T-helper 1 cell (primary cell): ENCODE measurements around the gene PDE4D.
"Not testable (repeated sequence)": the region's sequence is repeated elsewhere in the genome, so short reads cannot be mapped to it uniquely, and the experiment has no call there.

ENCODE experiments used
- DNase-seq, 5 donors: peaks; one replicate each; pipeline ENCODE4 v3.0.0-alpha.2; 2012 to 2020

Gene PDE4D

GRCh38 chr5:59091965-59092364 is 801.6 kb downstream of the PDE4D start:
- no peak for DNase-seq

- no peak for DNase-seq
Measured at GRCh38 chr5:59090323-59090722, 803.2 kb downstream of the PDE4D start.

GRCh38 chr5:59089767-59090166 is 803.8 kb downstream of the PDE4D start:
- no peak for DNase-seq

GRCh38 chr5:59088546-59088945 is 805.0 kb downstream of the PDE4D start:
- DNase-seq = no peak

GRCh38 chr5:59086024-59086423 is 807.5 kb downstream of the PDE4D start:
- no peak for DNase-seq

GRCh38 chr5:59081693-59082092 is 811.8 kb downstream of the PDE4D start:
- no peak for DNase-seq

GRCh38 chr5:59079622-59080620 is 813.6 kb downstream of the PDE4D start:
- DNase-seq = no peak

GRCh38 chr5:59071755-59072549 is 821.6 kb downstream of the PDE4D start:
- no peak for DNase-seq

GRCh38 chr5:59069438-59070079 is 824.0 kb downstream of the PDE4D start:
- DNase-seq = no peak

GRCh38 chr5:59067956-59068656 is 825.4 kb downstream of the PDE4D start:
- no peak for DNase-seq

GRCh38 chr5:59066367-59067163 is 827.0 kb downstream of the PDE4D start:
- DNase-seq = no peak

- no peak for DNase-seq
Measured at GRCh38 chr5:59065554-59065953, 828.0 kb downstream of the PDE4D start.

- no peak for DNase-seq
Measured at GRCh38 chr5:59064293-59064692, 829.2 kb downstream of the PDE4D start.

- DNase-seq = no peak
Measured at GRCh38 chr5:59062986-59063683, 830.4 kb downstream of the PDE4D start.

- DNase-seq = no peak
Measured at GRCh38 chr5:59061377-59061776, 832.1 kb downstream of the PDE4D start.

GRCh38 chr5:59058969-59059687 is 834.4 kb downstream of the PDE4D start:
- no peak for DNase-seq

- no peak for DNase-seq
Measured at GRCh38 chr5:59058237-59058636, 835.3 kb downstream of the PDE4D start.

- DNase-seq = not testable (repeated sequence)
Measured at GRCh38 chr5:59056599-59056998, 836.9 kb downstream of the PDE4D start.

GRCh38 chr5:59055745-59056448 is 837.6 kb downstream of the PDE4D start:
- DNase-seq = no peak
